A549 (cell line): Measurements from ENCODE around the gene NHSL1. TPM values are rescaled to one million over a fixed set of nuclear protein-coding genes. Genes with fewer than 3 reads are reported as not detected.

Experiments
- ATAC-seq, 2 experiments: fragments of 200-7000 bp in 1 of 2; fragments of >200 bp in 1 of 2; cut with Nextera tagmentation in 1 of 2; cut with Tn5 transposase in 1 of 2; 3 replicates each; pipeline versions ENCODE4 v1.8.0 to v1.9.1; 2018 to 2020; ENCODE audit warnings: mild to moderate bottlenecking in 1 of 2, moderate library complexity in 1 of 2
- CTCF ChIA-PET: fragments of 300-600 bp; sonication (Branson Sonifier 250); formaldehyde crosslinking; extraction: SDS; loops from one replicate; lab custom pipeline; 2021; ENCODE audit warnings: antibody characterized with exemption, inconsistent platforms; lab: Yijun Ruan, JAX
- POLR2A ChIA-PET: fragments of 350-600 bp; formaldehyde crosslinking; extraction: SDS; loops from one replicate; lab custom pipeline; 2021; ENCODE audit warnings: antibody characterized with exemption, inconsistent platforms; lab: Yijun Ruan, JAX
- DNase-seq, 2 experiments: peaks; one replicate each; pipeline versions ENCODE4 v3.0.0 to v3.0.0-alpha.2; 2011 to 2016; ENCODE audit warnings: low read depth in 1 of 2, low spot score in 1 of 2
- FAIRE-seq: peaks from 2 replicates; lab custom pipeline; 2011; peaks lifted over from hg19 to GRCh38; lab: Jason Lieb, UNC
- H3K27ac ChIP-seq, 2 experiments: fragments of >200 bp; sonication (Bioruptor Twin); formaldehyde crosslinking; 3 replicates each; pipeline ENCODE4 v1.5.1; 2016 to 2017
- H3K4me1 ChIP-seq: fragments of >200 bp; sonication (Bioruptor Twin); formaldehyde crosslinking; 3 replicates; pipeline ENCODE4 v1.6.1; 2016
- H3K4me2 ChIP-seq: fragments of >200 bp; sonication (Bioruptor Twin); formaldehyde crosslinking; 3 replicates; pipeline ENCODE4 v1.6.1; 2016
- H3K4me3 ChIP-seq: fragments of >200 bp; sonication (Bioruptor Twin); formaldehyde crosslinking; 3 replicates; pipeline ENCODE4 v1.5.1; 2016
- H3K9me3 ChIP-seq: fragments of >200 bp; sonication (Bioruptor Twin); formaldehyde crosslinking; 3 replicates; pipeline ENCODE4 v1.6.1; 2016
- BHLHE40 ChIP-seq: IDR thresholded peaks from 2 replicates; pipeline ENCODE4 v1.6.1; 2012; ENCODE audit warnings: low read depth, low read length, inconsistent platforms
- CBX8 ChIP-seq: fragments of 200-600 bp; sonication (generic); IDR thresholded peaks from 2 replicates; pipeline ENCODE4 v1.6.1; 2016
- CEBPB ChIP-seq, 2 experiments: fragments of >200 bp in 1 of 2; sonication (Bioruptor Twin) in 1 of 2; formaldehyde crosslinking in 1 of 2; IDR thresholded peaks; 2 replicates each; pipeline ENCODE4 v1.6.1; 2012 to 2016
- CTCF ChIP-seq: fragments of >200 bp; sonication (Bioruptor Twin); formaldehyde crosslinking; IDR thresholded peaks from 3 replicates; pipeline ENCODE4 v1.5.1; 2016
- E2F6 ChIP-seq: IDR thresholded peaks from 2 replicates; pipeline ENCODE4 v1.6.1; 2012; ENCODE audit warnings: low read depth, borderline replicate concordance
- EHMT2 ChIP-seq: fragments of 200-600 bp; sonication (generic); IDR thresholded peaks from 2 replicates; pipeline ENCODE4 v1.6.1; 2016; ENCODE audit warnings: antibody characterized with exemption, low read depth, mild to moderate bottlenecking, moderate library complexity
- ESRRA ChIP-seq: fragments of 150-350 bp; IDR thresholded peaks from 2 replicates; pipeline ENCODE4 v1.6.1; 2014; ENCODE audit warnings: mild to moderate bottlenecking, low read length, borderline replicate concordance
- FOSL2 ChIP-seq, 2 experiments: fragments of 450-650 bp in 1 of 2; fragments of >200 bp in 1 of 2; sonication (Bioruptor Twin) in 1 of 2; formaldehyde crosslinking; IDR thresholded peaks; 2 replicates each; pipeline versions ENCODE4 v1.5.0 to v1.6.1; 2016 to 2020; ENCODE audit warnings: mild to moderate bottlenecking in 1 of 2, moderate library complexity in 1 of 2
- FOXS1 ChIP-seq: fragments of 250-450 bp; sonication (Bioruptor Pico); IDR thresholded peaks from 2 replicates; pipeline ENCODE4 v1.5.0; 2020; ENCODE audit warnings: mild to moderate bottlenecking, moderate library complexity
- GATA3 ChIP-seq: IDR thresholded peaks from 2 replicates; pipeline ENCODE4 v1.6.1; 2012; ENCODE audit warnings: borderline replicate concordance
- HDAC2 ChIP-seq: fragments of 200-600 bp; sonication (generic); IDR thresholded peaks from 2 replicates; pipeline ENCODE4 v1.6.1; 2016
- HMGXB4 ChIP-seq: fragments of 250-450 bp; sonication (Bioruptor Pico); IDR thresholded peaks from 2 replicates; pipeline ENCODE4 v1.5.0; 2021; ENCODE audit warnings: mild to moderate bottlenecking, moderate library complexity, borderline replicate concordance
- HOXA7 ChIP-seq: fragments of 250-450 bp; sonication (Bioruptor Pico); IDR thresholded peaks from 2 replicates; pipeline ENCODE4 v1.5.0; 2020; ENCODE audit warnings: mild to moderate bottlenecking, moderate library complexity
- HOXB13 ChIP-seq: fragments of 250-450 bp; sonication (Bioruptor Pico); IDR thresholded peaks from 2 replicates; pipeline ENCODE4 v1.5.0; 2020; ENCODE audit warnings: low read depth, mild to moderate bottlenecking, moderate library complexity
- HOXB5 ChIP-seq: fragments of 250-450 bp; sonication (Bioruptor Pico); IDR thresholded peaks from 2 replicates; pipeline ENCODE4 v1.5.0; 2020; ENCODE audit warnings: mild to moderate bottlenecking, moderate library complexity
- JUN ChIP-seq, 2 experiments: fragments of >200 bp; sonication (Bioruptor Twin); formaldehyde crosslinking; IDR thresholded peaks; 2 replicates in 1 of 2; 3 replicates in 1 of 2; pipeline ENCODE4 v1.6.1; 2016 to 2017
- KDM1A ChIP-seq: fragments of 200-600 bp; sonication (generic); IDR thresholded peaks from 2 replicates; pipeline ENCODE4 v1.6.1; 2016; ENCODE audit warnings: low read depth, mild to moderate bottlenecking
- MAFK ChIP-seq: fragments of 450-650 bp; IDR thresholded peaks from 2 replicates; pipeline ENCODE4 v1.6.1; 2014; ENCODE audit not compliant: partially characterized antibody
- NFE2L2 ChIP-seq: fragments of 150-350 bp; conservative IDR thresholded peaks from 2 replicates; pipeline ENCODE4 v1.6.1; 2014; ENCODE audit warnings: low read length
- NPAS2 ChIP-seq: fragments of 250-450 bp; sonication (Bioruptor Pico); IDR thresholded peaks from 2 replicates; pipeline ENCODE4 v1.8.0; 2022; ENCODE audit warnings: mild to moderate bottlenecking, moderate library complexity, borderline replicate concordance
- PBX3 ChIP-seq: IDR thresholded peaks from 2 replicates; pipeline ENCODE4 v1.6.1; 2012
- PHF8 ChIP-seq: fragments of 200-600 bp; sonication (generic); IDR thresholded peaks from 2 replicates; pipeline ENCODE4 v1.6.1; 2016; ENCODE audit warnings: low read depth, mild to moderate bottlenecking, antibody characterized with exemption, moderate library complexity, borderline replicate concordance
- RARB ChIP-seq: fragments of 250-450 bp; sonication (Bioruptor Pico); IDR thresholded peaks from 2 replicates; pipeline ENCODE4 v1.8.0; 2021; ENCODE audit warnings: mild to moderate bottlenecking, moderate library complexity
- RCOR1 ChIP-seq: fragments of 150-350 bp; IDR thresholded peaks from 2 replicates; pipeline ENCODE4 v1.6.1; 2014; ENCODE audit warnings: antibody characterized with exemption, low read length, low read depth
- RNF2 ChIP-seq: fragments of 200-600 bp; sonication (generic); IDR thresholded peaks from 2 replicates; pipeline ENCODE4 v1.6.1; 2016; ENCODE audit warnings: low read depth, mild to moderate bottlenecking, antibody characterized with exemption, moderate library complexity, borderline replicate concordance
- SMC3 ChIP-seq: fragments of >200 bp; sonication (Bioruptor Twin); formaldehyde crosslinking; IDR thresholded peaks from 3 replicates; pipeline ENCODE4 v1.6.1; 2018; ENCODE audit warnings: inconsistent platforms
- TP53 ChIP-seq: fragments of 250-450 bp; sonication (Bioruptor Pico); IDR thresholded peaks from 2 replicates; pipeline ENCODE4 v1.5.0; 2021; ENCODE audit warnings: mild to moderate bottlenecking, moderate library complexity
- ZC3H11A ChIP-seq: fragments of 450-650 bp; IDR thresholded peaks from 2 replicates; pipeline ENCODE4 v1.6.1; 2014; ENCODE audit warnings: antibody characterized with exemption, mild to moderate bottlenecking
- WGBS: methylation state at CpG from one replicate; pipeline ENCODE4 v1.1.6; 2017; ENCODE audit errors: missing lambda C conversion rate; 5-methylcytosine and 5-hydroxymethylcytosine counted together
- polyA plus RNA-seq, 4 experiments: library from polyadenylated mRNA; depleted of rRNA in 3 of 4; stranded (reverse); fragments of >200 nt; fragmentation: RNase III in 1 of 4; extraction: RNeasy Plus Mini Kit Qiagen cat#74134 plus additional on column Dnase treatment in 1 of 4; gene quantifications; 2 replicates in 3 of 4; 3 replicates in 1 of 4; pipeline ENCODE4 v1.2.3, GENCODE V29; 2011 to 2017

Gene NHSL1
- polyA plus RNA-seq, 2 of the 4 experiments (the other 2 are of a cell fraction), result 1.6 to 2.8 TPM

GRCh38 chr6:138539876-138540275 is 40.6 kb upstream of the NHSL1 start:
- Histone ChIP-seq H3K27ac (no peak overlapping the region), H3K4me2 (no peak overlapping the region), H3K9me3 (no peaks in the 10 kb centered on the region), H3K4me1 (peaks cover 18% of the 10 kb centered on the region), H3K4me3 (no peak overlapping the region)
- DNase-seq (no peak), ATAC-seq (no peak), FAIRE-seq (no peak)
- TF ChIP-seq KDM1A, result no peak
- ChIA-PET CTCF (interaction anchor here (1.0 to 1.5 kb wide), 2 partner anchors 30 to 111 kb away, joined by 3 read pairs; no protein-coding TSS in a partner anchor), POLR2A (no interaction called here)
- 67% methylated on average over 1 of the region's 1 CpG for WGBS

- H3K9me3 ChIP-seq, result no peaks in the 10 kb centered on the region
- ChIA-PET CTCF (no interaction called here), POLR2A (no interaction called here)
- 85% methylated on average over 7 of the region's 7 CpGs for whole genome bisulfite sequencing
- DNase-seq (no peak), FAIRE-seq (no peak), ATAC-seq (no peak)
- no peak overlapping the region for H3K4me3 ChIP-seq
- H3K4me1 ChIP-seq, result peaks cover 18% of the 10 kb centered on the region
- no peak overlapping the region for H3K27ac ChIP-seq
- no peak overlapping the region for H3K4me2 ChIP-seq
- TF ChIP-seq HOXB5 (CRISPR knock-in tag) (no peak), CBX8 (no peak), NPAS2 (no peak), CTCF (no peak), RNF2 (no peak), PBX3 (no peak), ESRRA (no peak), MAFK (no peak), BHLHE40 (no peak), SMC3 (no peak)
- TF ChIP-seq, all 56 proteins: peak for 0
Measured at GRCh38 chr6:138538390-138539031, 39.2 kb upstream of the NHSL1 start.

- DNase-seq (no peak), FAIRE-seq (no peak), ATAC-seq (no peak)
- no peaks in the 10 kb centered on the region for H3K9me3 ChIP-seq
- CTCF ChIA-PET, result no interaction called here
- peaks cover 16% of the 10 kb centered on the region for H3K4me1 ChIP-seq
- H3K4me2 ChIP-seq, result no peak overlapping the region
- WGBS, result 80% methylated on average over 4 of the region's 4 CpGs
- POLR2A ChIA-PET, result no interaction called here
- H3K27ac ChIP-seq, result no peak overlapping the region
- H3K4me3 ChIP-seq, result no peak overlapping the region
- TF ChIP-seq NPAS2 (no peak), ZC3H11A (no peak), EHMT2 (no peak), CEBPB (IDR thresholded peaks at IDR 0.05) (no peak), HDAC2 (no peak), HOXB5 (CRISPR knock-in tag) (no peak), FOXS1 (CRISPR knock-in tag) (no peak), PHF8 (no peak), GATA3 (no peak), TP53 (CRISPR knock-in tag) (no peak), HMGXB4 (CRISPR knock-in tag) (no peak), CBX8 (no peak), HOXA7 (no peak), E2F6 (no peak), FOSL2 (IDR thresholded peaks at IDR 0.05) (no peak), FOSL2 (CRISPR knock-in tag; IDR thresholded peaks at IDR 0.05) (no peak), JUN (IDR thresholded peaks at IDR 0.05) (no peak), NFE2L2 (no peak), HOXB13 (CRISPR knock-in tag) (no peak), RCOR1 (no peak), RARB (CRISPR knock-in tag) (no peak)
Measured at GRCh38 chr6:138537106-138537505, 37.8 kb upstream of the NHSL1 start.
